GM19438 (cell line): Measurements from ENCODE around the gene PAQR9.

Source experiments
- ATAC-seq: cut with Tn5 transposase; IDR thresholded peaks from one replicate; pipeline ENCODE4 v1.9.1; 2021; ENCODE audit warnings: low read depth; ENCODE audit not compliant: unreplicated experiment

The PAQR9 gene

GRCh38 chr3:142983318-142983717 is 19.8 kb upstream of the PAQR9 start:
- no peak for ATAC-seq

- ATAC-seq: no peak
Measured at GRCh38 chr3:142982038-142982773, 18.7 kb upstream of the PAQR9 start.

GRCh38 chr3:142981108-142981507 is 17.6 kb upstream of the PAQR9 start:
- ATAC-seq: no peak

GRCh38 chr3:142977399-142977728 is 13.9 kb upstream of the PAQR9 start:
- ATAC-seq: no peak

- no peak for ATAC-seq
Measured at GRCh38 chr3:142976621-142977398, 13.3 kb upstream of the PAQR9 start.

GRCh38 chr3:142975316-142975995 is 12.0 kb upstream of the PAQR9 start:
- ATAC-seq: no peak

- ATAC-seq: no peak
Measured at GRCh38 chr3:142973217-142974009, 9.9 kb upstream of the PAQR9 start.

- no peak for ATAC-seq
Measured at GRCh38 chr3:142972092-142972753, 8.7 kb upstream of the PAQR9 start.

- no peak for ATAC-seq
Measured at GRCh38 chr3:142971431-142971830, 8.0 kb upstream of the PAQR9 start.

- ATAC-seq: no peak
Measured at GRCh38 chr3:142968319-142969025, 5.0 kb upstream of the PAQR9 start.

- ATAC-seq: no peak
Measured at GRCh38 chr3:142966808-142967207, 3.3 kb upstream of the PAQR9 start.

- ATAC-seq: no peak
Measured at GRCh38 chr3:142965581-142965980, 2.1 kb upstream of the PAQR9 start.

GRCh38 chr3:142963234-142963515 is 299 bp downstream of the PAQR9 start:
- ATAC-seq: peak; percentile 31

- no peak for ATAC-seq
Measured at GRCh38 chr3:142962520-142963233, 797 bp downstream of the PAQR9 start.

- no peak for ATAC-seq
Measured at GRCh38 chr3:142962175-142962519, 1.3 kb downstream of the PAQR9 start.

GRCh38 chr3:142961539-142961938 is 1.9 kb downstream of the PAQR9 start:
- no peak for ATAC-seq

- ATAC-seq: no peak
Measured at GRCh38 chr3:142960322-142960850, 3.1 kb downstream of the PAQR9 start.

GRCh38 chr3:142958707-142959106 is 4.8 kb downstream of the PAQR9 start:
- ATAC-seq: no peak

GRCh38 chr3:142953443-142953842 is 10.0 kb downstream of the PAQR9 start:
- ATAC-seq: no peak
